Breast epithelium (tissue), 4 donors: ENCODE data around the gene PGPEP1. TPM values are rescaled to one million over a fixed set of nuclear protein-coding genes. Genes with fewer than 3 reads are reported as not detected.
"Not testable (repeated sequence)": the region's sequence is repeated elsewhere in the genome, so short reads cannot be mapped to it uniquely, and the experiment has no call there.

ENCODE experiments used
- DNase-seq, 2 donors: peaks; one replicate each; pipeline ENCODE4 v3.0.0-alpha.2; 2019; ENCODE audit warnings: low spot score in 2 of 2
- H3K27ac ChIP-seq, 2 donors: fragments of 200-600 bp; sonication (generic) in 1 of 2; one replicate each; pipeline ENCODE4 v1.5.1; 2016 to 2019; ENCODE audit warnings: mild to moderate bottlenecking in 1 of 2
- H3K27me3 ChIP-seq, 2 donors: fragments of 200-600 bp; sonication (generic) in 1 of 2; one replicate each; pipeline versions ENCODE4 v1.5.1 to v1.6.0; 2017 to 2019; ENCODE audit warnings: control low read depth in 1 of 2, mild to moderate bottlenecking in 1 of 2
- H3K36me3 ChIP-seq: fragments of 200-600 bp; one replicate; pipeline ENCODE4 v1.5.1; 2019
- H3K4me1 ChIP-seq, 2 donors: fragments of 200-600 bp; sonication (generic); one replicate each; pipeline ENCODE4 v1.5.1; 2016 to 2019; ENCODE audit warnings: control low read depth in 1 of 2
- H3K4me3 ChIP-seq, 3 donors: fragments of 200-600 bp; sonication (generic); 1 replicate in 2 of 3; 2 replicates in 1 of 3; pipeline ENCODE4 v1.5.1; 2016 to 2019; ENCODE audit warnings: mild to moderate bottlenecking in 3 of 3, moderate library complexity in 2 of 3
- H3K9me3 ChIP-seq, 2 donors: fragments of 200-600 bp; sonication (generic) in 1 of 2; one replicate each; pipeline ENCODE4 v1.5.1; 2016 to 2019; ENCODE audit warnings: control low read depth in 1 of 2
- POLR2A ChIP-seq: fragments of 450-650 bp; IDR thresholded peaks from one replicate; pipeline ENCODE4 v1.6.1; 2016; ENCODE audit warnings: antibody characterized with exemption, mild to moderate bottlenecking, moderate library complexity
- POLR2AphosphoS5 ChIP-seq, 3 donors: sonication (generic); formaldehyde crosslinking; IDR thresholded peaks; one replicate each; pipeline ENCODE4 v1.6.1; 2017; ENCODE audit warnings: antibody characterized with exemption in 3 of 3
- intact Hi-C: fragments of 100-400 bp; cut with DNase I; formaldehyde crosslinking; loops from one replicate; pipeline ENCODE4 v1.15.1; 2023; ENCODE audit warnings: low total_unique reads
- total RNA-seq, 3 donors: library from RNA; depleted of rRNA; stranded (reverse); fragments of >200 nt; gene quantifications; one replicate each; pipeline ENCODE4 v1.1.0, GENCODE V29; 2016
- TF ChIP-seq, protein P1 (sequence below), 3 donors: fragments of 450-650 bp; IDR thresholded peaks; one replicate each; pipeline ENCODE4 v1.5.1; 2016 to 2017; ENCODE audit warnings: antibody characterized with exemption in 3 of 3, mild to moderate bottlenecking in 3 of 3, moderate library complexity in 3 of 3

PGPEP1 gene
- total RNA-seq, 3 donors from 2014 or later: 22.5 to 29.2 (median 25.9) TPM

DNA sequence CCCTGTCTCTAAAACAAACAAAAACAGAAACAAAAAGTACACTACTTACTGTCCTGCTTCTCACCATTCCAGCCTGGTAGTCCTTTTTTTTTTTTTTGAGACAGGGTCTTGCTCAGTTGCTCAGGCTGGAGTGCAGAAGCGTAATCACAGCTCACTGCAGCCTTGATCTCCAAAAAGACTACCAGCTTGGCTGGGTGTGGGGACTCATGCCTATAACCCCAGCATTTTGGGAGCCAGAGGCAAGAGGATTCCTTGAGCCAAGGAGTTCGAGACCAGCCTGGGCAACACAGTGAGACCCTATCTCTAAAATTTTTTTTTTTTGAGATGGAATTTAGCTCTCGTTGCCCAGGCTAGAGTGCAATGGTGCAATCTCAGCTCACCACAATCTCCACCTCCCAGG is 40.4 kb downstream of the PGPEP1 start:
- H3K4me3 ChIP-seq: no peak overlapping the region
- H3K4me1 ChIP-seq: no peaks in the 10 kb centered on the region
- TF ChIP-seq, protein P1, sequence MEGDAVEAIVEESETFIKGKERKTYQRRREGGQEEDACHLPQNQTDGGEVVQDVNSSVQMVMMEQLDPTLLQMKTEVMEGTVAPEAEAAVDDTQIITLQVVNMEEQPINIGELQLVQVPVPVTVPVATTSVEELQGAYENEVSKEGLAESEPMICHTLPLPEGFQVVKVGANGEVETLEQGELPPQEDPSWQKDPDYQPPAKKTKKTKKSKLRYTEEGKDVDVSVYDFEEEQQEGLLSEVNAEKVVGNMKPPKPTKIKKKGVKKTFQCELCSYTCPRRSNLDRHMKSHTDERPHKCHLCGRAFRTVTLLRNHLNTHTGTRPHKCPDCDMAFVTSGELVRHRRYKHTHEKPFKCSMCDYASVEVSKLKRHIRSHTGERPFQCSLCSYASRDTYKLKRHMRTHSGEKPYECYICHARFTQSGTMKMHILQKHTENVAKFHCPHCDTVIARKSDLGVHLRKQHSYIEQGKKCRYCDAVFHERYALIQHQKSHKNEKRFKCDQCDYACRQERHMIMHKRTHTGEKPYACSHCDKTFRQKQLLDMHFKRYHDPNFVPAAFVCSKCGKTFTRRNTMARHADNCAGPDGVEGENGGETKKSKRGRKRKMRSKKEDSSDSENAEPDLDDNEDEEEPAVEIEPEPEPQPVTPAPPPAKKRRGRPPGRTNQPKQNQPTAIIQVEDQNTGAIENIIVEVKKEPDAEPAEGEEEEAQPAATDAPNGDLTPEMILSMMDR (IDR thresholded peaks at IDR 0.05): no peak
- TF ChIP-seq POLR2AphosphoS5 (IDR thresholded peaks at IDR 0.05) (no peak), POLR2A (no peak)
- intact Hi-C loops: loop anchor here (10.0 kb wide), 1 partner anchor 1846 kb away; no protein-coding TSS in a partner anchor
- no peaks in the 10 kb centered on the region for H3K36me3 ChIP-seq
- H3K27me3 ChIP-seq: no peaks in the 10 kb centered on the region
- no peaks in the 10 kb centered on the region for H3K9me3 ChIP-seq
- no peak for DNase-seq
- peak overlapping the region; percentile 87 to 88 for H3K27ac ChIP-seq

DNA sequence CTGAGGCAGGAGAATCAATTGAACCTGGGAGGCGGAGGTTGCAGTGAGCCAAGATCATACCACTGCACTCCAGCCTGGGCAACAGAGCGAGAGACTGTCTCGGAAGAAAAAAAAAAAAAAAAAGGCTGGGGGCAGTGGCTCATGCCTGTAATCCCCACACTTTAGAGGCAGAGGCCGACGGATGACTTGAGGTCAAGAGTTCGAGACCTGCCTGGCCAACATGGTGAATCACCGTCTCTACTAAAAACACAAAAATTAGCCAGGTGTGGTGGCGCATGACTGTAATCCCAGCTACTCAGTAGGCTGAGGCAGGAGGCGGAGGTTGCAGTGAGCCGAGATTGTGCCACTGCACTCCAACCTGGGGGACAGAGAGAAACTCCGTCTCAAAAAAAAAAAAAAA is 43.2 kb downstream of the PGPEP1 start:
- not testable (repeated sequence) for H3K36me3 ChIP-seq, H3K27me3 ChIP-seq, DNase-seq, H3K4me1 ChIP-seq, H3K27ac ChIP-seq, H3K9me3 ChIP-seq, H3K4me3 ChIP-seq
- intact Hi-C loops: loop anchor here (10.0 kb wide), 1 partner anchor 1849 kb away; no protein-coding TSS in a partner anchor

DNA sequence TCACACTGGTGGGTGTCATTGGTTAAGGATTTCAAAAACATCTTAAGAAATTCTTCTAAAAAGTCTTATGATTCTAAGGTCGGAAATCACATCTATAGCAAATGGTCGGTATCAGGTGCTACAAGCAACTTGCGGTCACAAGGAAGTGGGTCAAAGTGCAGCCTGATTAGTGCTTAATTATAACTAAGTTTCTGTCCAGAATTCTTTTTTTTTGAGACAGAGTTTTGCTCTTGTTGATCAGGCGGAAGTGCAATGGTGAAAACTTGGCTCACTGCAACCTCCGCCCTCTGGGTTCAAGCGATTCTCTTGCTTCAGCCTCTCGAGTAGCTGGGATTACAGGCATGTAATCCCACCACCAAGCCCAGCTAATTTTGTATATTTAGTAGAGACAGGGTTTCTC is 44.4 kb downstream of the PGPEP1 start:
- Histone ChIP-seq H3K36me3 (no peaks in the 10 kb centered on the region), H3K9me3 (no peaks in the 10 kb centered on the region), H3K4me1 (no peaks in the 10 kb centered on the region), H3K27me3 (no peaks in the 10 kb centered on the region), H3K4me3 (no peak overlapping the region), H3K27ac (no peak overlapping the region)
- no peak for DNase-seq
- TF ChIP-seq, protein P1 (IDR thresholded peaks at IDR 0.05): no peak
- no peak for TF ChIP-seq POLR2AphosphoS5 (IDR thresholded peaks at IDR 0.05)
- TF ChIP-seq POLR2A: no peak
- intact Hi-C loops: loop anchor here (10.0 kb wide), 1 partner anchor 1850 kb away; no protein-coding TSS in a partner anchor

DNA sequence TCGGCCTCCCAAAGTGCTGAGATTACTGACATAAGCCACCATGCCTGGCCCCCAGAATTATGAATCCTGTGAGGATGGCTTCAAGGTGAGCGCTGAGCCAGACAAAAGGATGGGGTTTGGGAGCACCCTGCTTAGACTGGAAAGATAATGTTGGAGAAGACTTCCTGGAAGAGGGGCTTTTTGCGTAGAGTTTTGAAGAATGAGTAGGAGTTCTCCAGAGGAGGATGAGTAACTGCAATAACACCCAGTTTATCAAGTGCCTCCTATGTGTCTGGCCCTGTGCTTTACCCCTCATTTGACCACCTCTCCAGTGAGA is 44.9 kb downstream of the PGPEP1 start:
- intact Hi-C loops: loop anchor here (10.0 kb wide), 1 partner anchor 1851 kb away; no protein-coding TSS in a partner anchor
- Histone ChIP-seq H3K27ac (peak overlapping the region; percentile 29 to 38), H3K27me3 (no peaks in the 10 kb centered on the region), H3K9me3 (no peaks in the 10 kb centered on the region), H3K4me1 (no peaks in the 10 kb centered on the region), H3K4me3 (no peak overlapping the region), H3K36me3 (no peaks in the 10 kb centered on the region)
- no peak for TF ChIP-seq POLR2A
- TF ChIP-seq POLR2AphosphoS5 (IDR thresholded peaks at IDR 0.05): no peak
- TF ChIP-seq, protein P1 (IDR thresholded peaks at IDR 0.05): no peak
- DNase-seq: no peak

DNA sequence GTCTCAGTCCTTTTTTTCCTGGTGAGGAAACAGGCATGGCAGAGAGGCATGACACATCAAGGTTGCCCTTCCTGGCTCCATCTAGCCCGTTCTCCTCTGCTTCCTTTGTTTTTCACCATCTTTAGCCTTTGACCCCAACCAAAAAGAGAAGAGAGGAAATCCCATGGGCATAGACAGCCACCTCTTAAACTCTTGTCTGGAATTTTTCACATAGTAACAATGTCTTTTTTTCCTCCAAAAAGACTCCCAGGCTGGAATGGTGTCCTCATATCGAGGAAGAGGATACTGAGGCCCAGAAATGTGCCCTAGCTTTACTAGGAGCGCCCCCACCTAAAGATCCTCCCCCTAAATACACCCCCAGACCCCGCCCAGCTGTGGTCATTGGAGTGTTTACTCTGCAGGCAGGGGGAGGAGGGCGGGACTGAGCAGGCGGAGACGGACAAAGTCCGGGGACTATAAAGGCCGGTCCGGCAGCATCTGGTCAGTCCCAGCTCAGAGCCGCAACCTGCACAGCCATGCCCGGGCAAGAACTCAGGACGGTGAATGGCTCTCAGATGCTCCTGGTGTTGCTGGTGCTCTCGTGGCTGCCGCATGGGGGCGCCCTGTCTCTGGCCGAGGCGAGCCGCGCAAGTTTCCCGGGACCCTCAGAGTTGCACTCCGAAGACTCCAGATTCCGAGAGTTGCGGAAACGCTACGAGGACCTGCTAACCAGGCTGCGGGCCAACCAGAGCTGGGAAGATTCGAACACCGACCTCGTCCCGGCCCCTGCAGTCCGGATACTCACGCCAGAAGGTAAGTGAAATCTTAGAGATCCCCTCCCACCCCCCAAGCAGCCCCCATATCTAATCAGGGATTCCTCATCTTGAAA is 45.5 kb downstream of the PGPEP1 start, which contains the start of gene GDF15:
Gene GDF15 (plus strand): TSS at position 484 of the 868 bp plus-strand sequence. CDS start 32 bp downstream, at position 516.
- intact Hi-C loops: loop anchor here (10.0 kb wide), 1 partner anchor 1851 kb away; no protein-coding TSS in a partner anchor
- H3K27ac ChIP-seq: peak within 1 kb of the TSS; percentile 36 to 38
- no peaks in the 10 kb centered on the region for H3K36me3 ChIP-seq
- TF ChIP-seq POLR2AphosphoS5 (IDR thresholded peaks at IDR 0.05): peak in 2 of 3 donors; percentile 20 to 65
- TF ChIP-seq, protein P1 (IDR thresholded peaks at IDR 0.05): no peak
- TF ChIP-seq POLR2A: peak; percentile 49
- peak in 1 of 2 donors; percentile 69 for DNase-seq
- no peaks in the 10 kb centered on the region for H3K27me3 ChIP-seq
- no peaks in the 10 kb centered on the region for H3K9me3 ChIP-seq
- peak within 1 kb of the TSS; percentile 30 to 59 (median 46) for H3K4me3 ChIP-seq
- no peaks in the 10 kb centered on the region for H3K4me1 ChIP-seq
